Erythroblast (primary cell): ENCODE data around the gene LKAAEAR1.

Experiments used
- DNase-seq, 2 experiments: peaks; one replicate each; lab custom pipeline; 2025; lab: John Stamatoyannopoulos, UW
- GATA1 ChIP-seq: IDR thresholded peaks from 2 replicates; pipeline ENCODE4 v1.6.1; 2011; ENCODE audit warnings: low read depth, mild to moderate bottlenecking, control low read depth, low read length, moderate library complexity
- POLR2A ChIP-seq: IDR thresholded peaks from 2 replicates; pipeline ENCODE4 v1.6.1; 2011; ENCODE audit warnings: mild to moderate bottlenecking, low read length

Gene LKAAEAR1

GRCh38 chr20:64037199-64037497 lies 47.0 kb downstream of the LKAAEAR1 start:
- no peak for DNase-seq
- TF ChIP-seq GATA1 (no peak), POLR2A (no peak)

- DNase-seq, result no peak
- no peak for TF ChIP-seq POLR2A
- no peak for TF ChIP-seq GATA1
These were observed 47.6 kb downstream of the LKAAEAR1 start for GRCh38 chr20:64036346-64037198.

- TF ChIP-seq POLR2A, result no peak
- TF ChIP-seq GATA1, result no peak
- DNase-seq, result no peak
These were observed 48.3 kb downstream of the LKAAEAR1 start, which contains the start of gene C20orf204 for GRCh38 chr20:64035933-64036345. Gene C20orf204, plus strand, starts transcription at chr20:64036182. Its CDS starts 142 bp downstream, at chr20:64036324.

- DNase-seq, result no peak
- TF ChIP-seq POLR2A (no peak), GATA1 (no peak)
These were observed 48.9 kb downstream of the LKAAEAR1 start for GRCh38 chr20:64035066-64035932.

GRCh38 chr20:64033981-64034493 lies 50.2 kb downstream of the LKAAEAR1 start:
- no peak for DNase-seq
- TF ChIP-seq POLR2A, result no peak
- TF ChIP-seq GATA1, result no peak
